GM21529 (cell line): ENCODE results near the gene EIF3D.

Source experiments
- ATAC-seq: cut with Tn5 transposase; IDR thresholded peaks from one replicate; pipeline ENCODE4 v1.9.1; 2021; ENCODE audit not compliant: unreplicated experiment

EIF3D gene

GRCh38 chr22:36528795-36529751 lies at the start of gene EIF3D:
Gene EIF3D, minus strand, starts transcription at chr22:36529166. Its CDS starts 3,045 bp downstream, at chr22:36526121.
- peak; percentile 93 for ATAC-seq

- no peak for ATAC-seq
Observed at GRCh38 chr22:36578619-36579018, 49.7 kb upstream of the EIF3D start.

GRCh38 chr22:36577019-36577418 lies 48.1 kb upstream of the EIF3D start:
- no peak for ATAC-seq

GRCh38 chr22:36574728-36575127 lies 45.8 kb upstream of the EIF3D start:
- no peak for ATAC-seq

GRCh38 chr22:36573815-36574363 lies 44.9 kb upstream of the EIF3D start:
- no peak for ATAC-seq

- no peak for ATAC-seq
Observed at GRCh38 chr22:36571991-36572390, 43.0 kb upstream of the EIF3D start.

GRCh38 chr22:36569999-36570398 lies 41.0 kb upstream of the EIF3D start:
- no peak for ATAC-seq

- no peak for ATAC-seq
Observed at GRCh38 chr22:36568846-36569245, 39.9 kb upstream of the EIF3D start.

GRCh38 chr22:36566720-36567119 lies 37.8 kb upstream of the EIF3D start:
- no peak for ATAC-seq

GRCh38 chr22:36565686-36566085 lies 36.7 kb upstream of the EIF3D start:
- no peak for ATAC-seq

GRCh38 chr22:36565159-36565507 lies 36.2 kb upstream of the EIF3D start:
- no peak for ATAC-seq

GRCh38 chr22:36564422-36565158 lies 35.6 kb upstream of the EIF3D start:
- no peak for ATAC-seq

- no peak for ATAC-seq
Observed at GRCh38 chr22:36563898-36564297, 34.9 kb upstream of the EIF3D start.

GRCh38 chr22:36563444-36563843 lies 34.5 kb upstream of the EIF3D start:
- no peak for ATAC-seq

GRCh38 chr22:36563001-36563400 lies 34.0 kb upstream of the EIF3D start:
- ATAC-seq: no peak

- no peak for ATAC-seq
Observed at GRCh38 chr22:36562261-36562835, 33.4 kb upstream of the EIF3D start.

- ATAC-seq: no peak
Observed at GRCh38 chr22:36561291-36561811, 32.4 kb upstream of the EIF3D start.

GRCh38 chr22:36560001-36560400 lies 31.0 kb upstream of the EIF3D start:
- no peak for ATAC-seq

GRCh38 chr22:36554098-36554497 lies 25.1 kb upstream of the EIF3D start:
- no peak for ATAC-seq

GRCh38 chr22:36552289-36552688 lies 23.3 kb upstream of the EIF3D start:
- ATAC-seq: no peak
